GM10266 (cell line): ENCODE data around the gene SULT2B1.
A peak's percentile ranks its signal among the peaks of the same experiment; 100 is the strongest.

Source experiments
- DNase-seq: peaks from one replicate; pipeline ENCODE4 v3.0.0; 2012; ENCODE audit errors: extremely low spot score
- CTCF ChIP-seq: IDR thresholded peaks from 2 replicates; pipeline ENCODE4 v1.5.1; 2012; ENCODE audit warnings: mild to moderate bottlenecking, low read depth; ENCODE audit not compliant: control insufficient read depth, insufficient read depth; ENCODE audit errors: missing control alignments

SULT2B1 gene

GRCh38 chr19:48603001-48603400 lies 51.0 kb downstream of the SULT2B1 start:
- no peak for DNase-seq
- no peak for TF ChIP-seq CTCF

GRCh38 chr19:48603449-48603848 lies 51.5 kb downstream of the SULT2B1 start:
- no peak for DNase-seq

GRCh38 chr19:48603850-48604249 lies 51.9 kb downstream of the SULT2B1 start:
- TF ChIP-seq CTCF, result no peak
- no peak for DNase-seq

More at GRCh38 chr19:48603449-48603848, 51.5 kb downstream of the SULT2B1 start:
- TF ChIP-seq CTCF, result no peak

GRCh38 chr19:48606463-48607358 lies 54.7 kb downstream of the SULT2B1 start, which contains the start of gene SPACA4:
Gene SPACA4 (plus strand): TSS chr19:48606742. CDS start chr19:48606979, 237 bp downstream.
- no peak for TF ChIP-seq CTCF

GRCh38 chr19:48607359-48607755 lies 55.4 kb downstream of the SULT2B1 start:
- TF ChIP-seq CTCF, result no peak
- no peak for DNase-seq

More at GRCh38 chr19:48606463-48607358, 54.7 kb downstream of the SULT2B1 start, which contains the start of gene SPACA4:
- no peak for DNase-seq

GRCh38 chr19:48608798-48609263 lies 56.9 kb downstream of the SULT2B1 start:
- peak; percentile 84 for DNase-seq
- TF ChIP-seq CTCF, result peak; percentile 73

GRCh38 chr19:48609571-48610108 lies 57.7 kb downstream of the SULT2B1 start:
- no peak for TF ChIP-seq CTCF
- DNase-seq, result no peak
